Stomach smooth muscle (tissue), 2 donors: ENCODE results near the gene SLC44A3.
A peak's percentile ranks its signal among the peaks of the same experiment; 100 is the strongest.

Experiments
- H3K27ac ChIP-seq: one replicate; pipeline ENCODE4 v1.7.0; 2013; ENCODE audit warnings: mild to moderate bottlenecking, low read length, inconsistent platforms
- H3K27me3 ChIP-seq, 2 donors: one replicate each; pipeline ENCODE4 v1.7.0; 2013; ENCODE audit warnings: low read length in 2 of 2; ENCODE audit not compliant: insufficient read depth in 2 of 2, control insufficient read depth in 1 of 2
- H3K36me3 ChIP-seq, 2 donors: one replicate each; pipeline ENCODE4 v1.7.0; 2013; ENCODE audit warnings: low read length in 2 of 2; ENCODE audit not compliant: control insufficient read depth in 2 of 2, insufficient read depth in 2 of 2
- H3K4me1 ChIP-seq: one replicate; pipeline ENCODE4 v1.7.0; 2013; ENCODE audit warnings: low read length; ENCODE audit not compliant: control insufficient read depth, insufficient read depth
- H3K4me3 ChIP-seq, 2 donors: one replicate each; pipeline ENCODE4 v1.7.0; 2013; ENCODE audit warnings: low read length in 2 of 2
- H3K9ac ChIP-seq, 2 donors: one replicate each; pipeline ENCODE4 v1.7.0; 2013; ENCODE audit warnings: low read length in 2 of 2, mild to moderate bottlenecking in 1 of 2
- H3K9me3 ChIP-seq, 2 donors: one replicate each; pipeline ENCODE4 v1.7.0; 2013; ENCODE audit warnings: low read length in 2 of 2; ENCODE audit not compliant: control insufficient read depth in 2 of 2
- donor health status: healthy.
- donor health status: Pancreatic carcinoma.

The SLC44A3 gene

DNA sequence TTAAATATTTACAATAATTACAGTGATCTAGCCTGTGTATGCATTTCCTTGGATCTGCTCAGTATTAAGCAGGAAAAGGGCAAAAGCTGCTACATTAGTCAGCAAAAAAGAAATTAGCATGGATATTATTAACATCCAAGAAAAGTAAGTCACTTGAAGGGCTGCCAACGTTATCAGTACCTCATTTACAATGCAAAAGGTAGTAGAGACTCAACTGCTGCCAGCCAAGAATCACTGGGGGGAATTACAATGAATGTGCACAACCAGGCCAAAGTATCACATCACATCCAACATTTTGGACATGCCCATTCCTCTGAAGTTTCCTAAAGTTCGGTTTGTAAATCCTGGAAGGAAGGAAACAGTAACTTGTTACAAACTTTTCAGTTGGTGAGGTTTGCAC is 104.8 kb downstream of the SLC44A3 start:
- H3K27me3 ChIP-seq = no peaks in the 10 kb centered on the region
- H3K9ac ChIP-seq = peak overlapping the region; percentile 96 to 98
- peaks cover 41% of the 10 kb centered on the region for H3K4me1 ChIP-seq
- H3K9me3 ChIP-seq = no peaks in the 10 kb centered on the region
- no peaks in the 10 kb centered on the region for H3K36me3 ChIP-seq
- peak overlapping the region; percentile 95 for H3K27ac ChIP-seq
- peak overlapping the region; percentile 92 to 95 for H3K4me3 ChIP-seq

GRCh38 chr1:94925561-94926125 is 105.5 kb downstream of the SLC44A3 start:
- peaks cover 41% of the 10 kb centered on the region for H3K4me1 ChIP-seq
- H3K27ac ChIP-seq = peak overlapping the region; percentile 95
- H3K9ac ChIP-seq = peak overlapping the region; percentile 96 to 98
- H3K9me3 ChIP-seq = no peaks in the 10 kb centered on the region
- peak overlapping the region; percentile 92 to 95 for H3K4me3 ChIP-seq
- no peaks in the 10 kb centered on the region for H3K36me3 ChIP-seq
- no peaks in the 10 kb centered on the region for H3K27me3 ChIP-seq

DNA sequence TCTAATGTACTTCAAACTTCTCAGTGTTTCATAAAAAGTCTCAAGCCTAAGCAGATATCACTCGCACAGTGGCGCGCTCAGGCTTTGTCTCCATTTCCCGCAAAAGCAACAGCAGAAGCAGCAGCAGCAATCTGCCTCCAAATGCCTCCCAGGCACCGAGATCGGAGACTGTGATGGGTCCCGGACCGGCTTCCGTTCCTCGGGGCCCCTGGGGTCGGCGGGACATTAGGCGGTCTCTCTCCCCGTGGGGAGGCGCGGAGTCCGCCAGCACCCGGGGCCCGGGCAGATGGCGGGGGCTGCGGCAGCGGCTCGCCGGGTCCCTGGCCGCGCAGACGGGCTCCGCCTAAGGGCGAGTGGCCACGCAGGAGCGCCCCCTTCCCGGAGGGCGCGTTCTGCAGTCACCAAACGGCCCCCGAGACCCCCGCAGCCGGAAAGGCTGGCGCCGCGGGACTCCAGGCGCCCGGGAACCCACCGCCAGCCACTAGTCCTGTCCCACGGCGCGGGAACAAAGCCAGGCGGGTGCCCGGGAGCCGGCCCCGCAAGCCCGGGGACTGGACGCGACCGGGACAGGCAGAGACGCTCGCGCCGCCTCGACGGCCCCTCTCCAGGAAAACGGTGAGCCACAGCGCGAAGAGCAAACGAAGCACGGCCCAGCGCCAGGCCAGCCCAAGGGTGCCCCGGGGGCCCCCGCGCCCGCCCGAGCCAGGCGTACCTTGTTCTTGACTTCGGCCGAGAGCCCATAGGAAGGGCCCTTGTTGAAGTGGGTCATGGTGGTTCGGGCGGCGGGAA is 106.2 kb downstream of the SLC44A3 start:
- Histone ChIP-seq H3K9ac (peak overlapping the region; percentile 96 to 98), H3K27me3 (no peaks in the 10 kb centered on the region), H3K4me1 (peaks cover 41% of the 10 kb centered on the region), H3K36me3 (no peaks in the 10 kb centered on the region), H3K9me3 (no peaks in the 10 kb centered on the region), H3K4me3 (peak overlapping the region; percentile 92 to 95), H3K27ac (peak overlapping the region; percentile 95)

- peaks cover 38% of the 10 kb centered on the region for H3K4me1 ChIP-seq
- H3K27me3 ChIP-seq = no peaks in the 10 kb centered on the region
- H3K4me3 ChIP-seq = peak within 1 kb of the TSS; percentile 92 to 95
- peak within 1 kb of the TSS; percentile 95 for H3K27ac ChIP-seq
- no peaks in the 10 kb centered on the region for H3K9me3 ChIP-seq
- no peaks in the 10 kb centered on the region for H3K36me3 ChIP-seq
- peak within 1 kb of the TSS; percentile 96 to 98 for H3K9ac ChIP-seq
These were observed 106.8 kb downstream of the SLC44A3 start, which contains the start of gene CNN3 for GRCh38 chr1:94926915-94927404. Gene CNN3, minus strand, starts transcription at chr1:94927110. Its CDS starts 216 bp downstream, at chr1:94926894.

- H3K9me3 ChIP-seq = no peaks in the 10 kb centered on the region
- H3K9ac ChIP-seq = peak overlapping the region; percentile 89 to 90
- peaks cover 38% of the 10 kb centered on the region for H3K4me1 ChIP-seq
- H3K27ac ChIP-seq = peak overlapping the region; percentile 95
- H3K4me3 ChIP-seq = peak overlapping the region; percentile 87 to 92
- H3K27me3 ChIP-seq = no peaks in the 10 kb centered on the region
- no peaks in the 10 kb centered on the region for H3K36me3 ChIP-seq
These were observed 107.4 kb downstream of the SLC44A3 start for GRCh38 chr1:94927405-94928175.

DNA sequence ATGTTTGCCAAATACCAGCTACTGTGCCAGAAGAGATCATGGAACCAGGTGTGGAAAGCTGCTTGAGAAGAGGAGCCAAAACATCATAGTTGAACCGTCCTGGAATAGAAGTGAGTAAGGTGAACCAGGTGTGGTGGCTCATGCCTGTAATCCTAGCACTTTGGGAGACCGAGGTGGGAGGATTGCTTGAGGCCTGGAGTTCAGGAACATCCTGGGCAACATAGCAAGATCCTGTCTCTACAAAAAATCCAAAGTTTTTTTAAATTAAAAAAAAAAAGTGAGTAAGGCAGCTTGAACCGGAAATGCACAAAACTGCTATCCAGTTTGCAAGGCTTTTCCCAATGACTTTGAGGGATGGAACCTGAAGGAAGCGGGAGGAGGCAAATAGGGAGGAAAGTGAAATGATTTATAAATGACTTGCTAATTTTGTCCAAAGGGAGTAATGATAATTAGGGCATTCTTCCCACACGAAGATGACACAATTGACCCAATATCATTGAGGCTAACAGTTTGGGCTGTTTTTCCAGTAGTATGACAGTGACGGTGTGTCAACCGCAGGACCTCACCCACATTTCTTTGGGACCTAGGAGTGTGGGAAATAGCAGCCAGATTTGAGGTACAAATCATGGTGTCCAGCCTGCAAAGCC is 108.3 kb downstream of the SLC44A3 start:
- H3K9ac ChIP-seq = peak overlapping the region; percentile 89 to 90
- peak overlapping the region; percentile 87 to 92 for H3K4me3 ChIP-seq
- H3K27ac ChIP-seq = peak overlapping the region; percentile 95
- no peaks in the 10 kb centered on the region for H3K27me3 ChIP-seq
- H3K36me3 ChIP-seq = peaks cover 3 to 7% of the 10 kb centered on the region in 2 donors
- H3K9me3 ChIP-seq = no peaks in the 10 kb centered on the region
- H3K4me1 ChIP-seq = peaks cover 32% of the 10 kb centered on the region

GRCh38 chr1:94929351-94930217 is 109.4 kb downstream of the SLC44A3 start:
- peak overlapping the region; percentile 87 to 92 for H3K4me3 ChIP-seq
- H3K9ac ChIP-seq = peak overlapping the region in 1 of 2 donors; percentile 37
- peak overlapping the region; percentile 37 for H3K27ac ChIP-seq
- no peaks in the 10 kb centered on the region for H3K9me3 ChIP-seq
- peaks cover 4 to 8% of the 10 kb centered on the region in 2 donors for H3K36me3 ChIP-seq
- peaks cover 23% of the 10 kb centered on the region for H3K4me1 ChIP-seq
- no peaks in the 10 kb centered on the region for H3K27me3 ChIP-seq

- Histone ChIP-seq H3K27ac (no peak overlapping the region), H3K36me3 (peaks cover 4 to 8% of the 10 kb centered on the region in 2 donors), H3K9me3 (no peaks in the 10 kb centered on the region), H3K4me3 (no peak overlapping the region), H3K9ac (no peak overlapping the region), H3K27me3 (no peaks in the 10 kb centered on the region), H3K4me1 (peaks cover 18% of the 10 kb centered on the region)
These were observed 111.2 kb downstream of the SLC44A3 start for GRCh38 chr1:94931254-94931841.

GRCh38 chr1:94934551-94934950 is 114.4 kb downstream of the SLC44A3 start:
- Histone ChIP-seq H3K27ac (no peak overlapping the region), H3K4me1 (peaks cover 5% of the 10 kb centered on the region), H3K9ac (no peak overlapping the region), H3K36me3 (peaks cover 4 to 8% of the 10 kb centered on the region in 2 donors), H3K4me3 (no peak overlapping the region), H3K27me3 (no peaks in the 10 kb centered on the region), H3K9me3 (no peaks in the 10 kb centered on the region)
